A673 (cell line): ENCODE data around the gene PCSK7. TPM values are rescaled to one million over a fixed set of nuclear protein-coding genes. Genes with fewer than 3 reads are reported as not detected.

Experiments used
- Bru-seq: library from RNA; stranded (reverse); fragments of 400-500 nt; gene quantifications from one replicate; lab custom pipeline; 2021; lab: Mats Ljungman, UMichigan
- BruChase-seq, 2 experiments: library from RNA; stranded (reverse); fragments of 400-500 nt; gene quantifications; one replicate each; lab custom pipeline; 2021; lab: Mats Ljungman, UMichigan
- BruUV-seq: library from RNA; stranded (reverse); fragments of 400-500 nt; replicated peaks from 2 replicates; lab custom pipeline; 2021; lab: Mats Ljungman, UMichigan
- CTCF ChIA-PET: fragments of 300-600 bp; sonication (Branson Sonifier 250); formaldehyde crosslinking; loops from one replicate; lab custom pipeline; 2022; ENCODE audit warnings: antibody characterized with exemption; lab: Charles Lee
- POLR2A ChIA-PET: fragments of 300-600 bp; sonication (Branson Sonifier 250); formaldehyde crosslinking; loops from one replicate; lab custom pipeline; 2022; ENCODE audit warnings: antibody characterized with exemption; ENCODE audit not compliant: low non-redundant PET; lab: Charles Lee
- DNase-seq: peaks from one replicate; pipeline ENCODE4 v3.0.0-alpha.2; 2015; ENCODE audit warnings: low spot score
- H3K27ac ChIP-seq: fragments of 200-600 bp; sonication (generic); 2 replicates; pipeline ENCODE4 v1.5.1; 2016; ENCODE audit warnings: mixed run types, low read depth, mild to moderate bottlenecking, mixed read lengths, antibody characterized with exemption, low read length; ENCODE audit not compliant: poor library complexity, severe bottlenecking
- H3K27me3 ChIP-seq: fragments of 200-600 bp; sonication (generic); replicated peaks from 2 replicates; pipeline ENCODE4 v1.6.1; 2017; ENCODE audit warnings: mixed run types, low read depth, mild to moderate bottlenecking, mixed read lengths, antibody characterized with exemption, low read length; ENCODE audit not compliant: insufficient read depth, poor library complexity
- H3K36me3 ChIP-seq: fragments of 200-600 bp; sonication (generic); 2 replicates; pipeline ENCODE4 v1.6.1; 2016; ENCODE audit warnings: mixed run types, mild to moderate bottlenecking, mixed read lengths, antibody characterized with exemption, low read length; ENCODE audit not compliant: insufficient read depth, poor library complexity, severe bottlenecking
- H3K4me1 ChIP-seq: fragments of 200-600 bp; sonication (generic); 2 replicates; pipeline ENCODE4 v1.6.1; 2017; ENCODE audit warnings: mixed run types, mild to moderate bottlenecking, mixed read lengths, antibody characterized with exemption, low read length; ENCODE audit not compliant: insufficient read depth, poor library complexity, severe bottlenecking
- H3K4me3 ChIP-seq: fragments of 200-600 bp; sonication (generic); 2 replicates; pipeline ENCODE4 v1.5.1; 2016; ENCODE audit warnings: low read depth, mixed run types, mild to moderate bottlenecking, mixed read lengths, low read length; ENCODE audit not compliant: poor library complexity, severe bottlenecking
- H3K9me3 ChIP-seq: fragments of 200-600 bp; sonication (generic); 2 replicates; pipeline ENCODE4 v1.6.1; 2016; ENCODE audit warnings: mixed run types, low read depth, mild to moderate bottlenecking, mixed read lengths, antibody characterized with exemption, low read length; ENCODE audit not compliant: poor library complexity, severe bottlenecking
- EZH2 ChIP-seq: fragments of 200-600 bp; sonication (generic); IDR thresholded peaks from 2 replicates; pipeline ENCODE4 v1.6.1; 2017; ENCODE audit warnings: borderline replicate concordance, low read depth, mild to moderate bottlenecking, mixed read lengths, antibody characterized with exemption, low read length; ENCODE audit not compliant: poor library complexity, severe bottlenecking
- intact Hi-C: fragments of 100-400 bp; cut with micrococcal nuclease; formaldehyde crosslinking; loops from one replicate; pipeline ENCODE4 v1.10.0; 2022; ENCODE audit not compliant: unreplicated experiment
- long read RNA-seq: library from polyadenylated mRNA; stranded (forward); transcript quantifications from one replicate; pipeline ENCODE4 v2.0.0, GENCODE V29; 2022
- total RNA-seq: library from RNA; stranded (reverse); gene quantifications from 2 replicates; pipeline ENCODE4 v1.2.3, GENCODE V29; 2021
- TF ChIP-seq, protein P1 (sequence below): fragments of 300-800, 200-600 bp; sonication (generic); conservative IDR thresholded peaks from 2 replicates; pipeline ENCODE4 v1.5.1; 2017; ENCODE audit warnings: low read depth, mild to moderate bottlenecking, antibody characterized with exemption, low read length, moderate library complexity, mixed read lengths

Gene PCSK7, protein sequence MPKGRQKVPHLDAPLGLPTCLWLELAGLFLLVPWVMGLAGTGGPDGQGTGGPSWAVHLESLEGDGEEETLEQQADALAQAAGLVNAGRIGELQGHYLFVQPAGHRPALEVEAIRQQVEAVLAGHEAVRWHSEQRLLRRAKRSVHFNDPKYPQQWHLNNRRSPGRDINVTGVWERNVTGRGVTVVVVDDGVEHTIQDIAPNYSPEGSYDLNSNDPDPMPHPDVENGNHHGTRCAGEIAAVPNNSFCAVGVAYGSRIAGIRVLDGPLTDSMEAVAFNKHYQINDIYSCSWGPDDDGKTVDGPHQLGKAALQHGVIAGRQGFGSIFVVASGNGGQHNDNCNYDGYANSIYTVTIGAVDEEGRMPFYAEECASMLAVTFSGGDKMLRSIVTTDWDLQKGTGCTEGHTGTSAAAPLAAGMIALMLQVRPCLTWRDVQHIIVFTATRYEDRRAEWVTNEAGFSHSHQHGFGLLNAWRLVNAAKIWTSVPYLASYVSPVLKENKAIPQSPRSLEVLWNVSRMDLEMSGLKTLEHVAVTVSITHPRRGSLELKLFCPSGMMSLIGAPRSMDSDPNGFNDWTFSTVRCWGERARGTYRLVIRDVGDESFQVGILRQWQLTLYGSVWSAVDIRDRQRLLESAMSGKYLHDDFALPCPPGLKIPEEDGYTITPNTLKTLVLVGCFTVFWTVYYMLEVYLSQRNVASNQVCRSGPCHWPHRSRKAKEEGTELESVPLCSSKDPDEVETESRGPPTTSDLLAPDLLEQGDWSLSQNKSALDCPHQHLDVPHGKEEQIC
- total RNA-seq (49.0 and 53.2 TPM in 2 replicates), Bru-seq, nascent RNA (percentile 71 among the genes with signal in this experiment), BruChase-seq, experiment 1, labeled RNA remaining after a 2-hour chase (percentile 80 among the genes with signal in this experiment), BruChase-seq, experiment 2, labeled RNA remaining after a 6-hour chase (percentile 85 among the genes with signal in this experiment)
- long read RNA-seq, full-length matches to known transcripts: 19 of 54 reads
- long read RNA-seq, partial matches to known transcripts: 10 of 54 reads
- long read RNA-seq, other reads (novel, unspliced or antisense): 25 of 54 reads

DNA sequence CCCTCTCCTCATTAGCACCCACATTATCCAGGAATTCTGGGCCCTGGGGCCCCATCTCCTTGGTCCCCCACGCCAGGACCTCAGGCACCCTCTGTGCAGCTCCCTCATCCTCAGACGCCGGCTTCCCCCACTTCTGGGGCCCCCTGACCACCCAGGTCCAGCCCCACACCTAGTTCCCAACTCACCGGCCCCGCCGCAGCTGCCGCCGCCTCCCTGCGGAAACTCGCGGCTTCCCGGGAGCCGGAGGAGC is at the start of gene PCSK7:
PCSK7 (minus strand) TSS at position 232 of the 250 bp plus-strand sequence. CDS start 2,229 bp downstream, outside the sequence.
- H3K27me3 ChIP-seq: no peaks in the 10 kb centered on the region
- BruUV-seq: no TSS peak
- H3K9me3 ChIP-seq: no peaks in the 10 kb centered on the region
- ChIA-PET CTCF (interaction anchor here (0.6 to 1.5 kb wide), 3 partner anchors 10 to 484 kb away, joined by 3 to 8 read pairs (median 5); partner anchors contain the start of gene BACE1), POLR2A (no interaction called here)
- TF ChIP-seq EZH2: no peak
- TF ChIP-seq, protein P1, sequence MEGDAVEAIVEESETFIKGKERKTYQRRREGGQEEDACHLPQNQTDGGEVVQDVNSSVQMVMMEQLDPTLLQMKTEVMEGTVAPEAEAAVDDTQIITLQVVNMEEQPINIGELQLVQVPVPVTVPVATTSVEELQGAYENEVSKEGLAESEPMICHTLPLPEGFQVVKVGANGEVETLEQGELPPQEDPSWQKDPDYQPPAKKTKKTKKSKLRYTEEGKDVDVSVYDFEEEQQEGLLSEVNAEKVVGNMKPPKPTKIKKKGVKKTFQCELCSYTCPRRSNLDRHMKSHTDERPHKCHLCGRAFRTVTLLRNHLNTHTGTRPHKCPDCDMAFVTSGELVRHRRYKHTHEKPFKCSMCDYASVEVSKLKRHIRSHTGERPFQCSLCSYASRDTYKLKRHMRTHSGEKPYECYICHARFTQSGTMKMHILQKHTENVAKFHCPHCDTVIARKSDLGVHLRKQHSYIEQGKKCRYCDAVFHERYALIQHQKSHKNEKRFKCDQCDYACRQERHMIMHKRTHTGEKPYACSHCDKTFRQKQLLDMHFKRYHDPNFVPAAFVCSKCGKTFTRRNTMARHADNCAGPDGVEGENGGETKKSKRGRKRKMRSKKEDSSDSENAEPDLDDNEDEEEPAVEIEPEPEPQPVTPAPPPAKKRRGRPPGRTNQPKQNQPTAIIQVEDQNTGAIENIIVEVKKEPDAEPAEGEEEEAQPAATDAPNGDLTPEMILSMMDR: no peak
- peaks cover 14% of the 10 kb centered on the region for H3K4me1 ChIP-seq
- H3K27ac ChIP-seq: peak within 1 kb of the TSS; percentile 88
- peaks cover 5% of the 10 kb centered on the region for H3K36me3 ChIP-seq
- peak within 1 kb of the TSS; percentile 99 for H3K4me3 ChIP-seq
- intact Hi-C loops: loop anchor here (2.0 to 5.0 kb wide), 2 partner anchors 95 to 586 kb away; partner anchors contain the start of gene CEP164
- no peak for DNase-seq

DNA sequence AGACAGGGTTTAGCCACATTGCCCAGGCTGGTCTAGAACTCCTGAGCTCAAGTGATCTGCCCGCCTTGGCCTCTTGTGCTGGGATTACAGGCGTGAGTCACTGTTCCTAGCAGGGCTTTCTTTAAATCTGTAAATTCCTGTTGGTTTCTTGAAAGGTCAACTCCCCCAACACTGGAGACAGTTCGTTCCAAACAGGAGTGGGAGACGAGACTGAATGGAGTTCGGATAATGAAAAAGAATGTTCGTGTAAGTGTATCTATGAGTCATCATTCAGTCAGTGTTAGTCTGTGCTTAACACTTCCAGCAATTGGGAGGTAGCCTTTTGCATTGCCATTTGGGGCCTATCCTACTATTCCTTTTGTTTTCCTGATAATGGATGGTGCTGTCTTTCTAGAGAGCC is 49.3 kb upstream of the PCSK7 start:
- POLR2A ChIA-PET: no interaction called here
- DNase-seq: peak; percentile 72
- no peak overlapping the region for H3K27ac ChIP-seq

More for the DNA sequence above, 49.3 kb upstream of the PCSK7 start:
- H3K4me1 ChIP-seq: no peaks in the 10 kb centered on the region
- TF ChIP-seq, protein P1: no peak
- no peak for TF ChIP-seq EZH2
- H3K9me3 ChIP-seq: no peaks in the 10 kb centered on the region
- no peak overlapping the region for H3K4me3 ChIP-seq
- intact Hi-C loops: no loop called here
- no TSS peak for BruUV-seq
- no peaks in the 10 kb centered on the region for H3K27me3 ChIP-seq
- CTCF ChIA-PET: no interaction called here
- peaks cover 34% of the 10 kb centered on the region for H3K36me3 ChIP-seq
